SU-DHL-6 (cell line): ENCODE data around the gene C1QL3.

Experiments used
- H2AFZ ChIP-seq: fragments of 200-600 bp; sonication (generic); 2 replicates; pipeline ENCODE4 v1.6.1; 2014; ENCODE audit warnings: low read depth, mild to moderate bottlenecking, moderate library complexity, mixed read lengths, antibody characterized with exemption, low read length; ENCODE audit not compliant: severe bottlenecking
- H3F3A ChIP-seq: fragments of 200-600 bp; shearing (Covaris generic); 2 replicates; pipeline ENCODE4 v1.6.0; 2016; ENCODE audit warnings: antibody characterized with exemption, mild to moderate bottlenecking; ENCODE audit not compliant: insufficient read depth
- H3K27ac ChIP-seq: fragments of 200-600 bp; sonication (generic); 2 replicates; pipeline ENCODE4 v1.5.1; 2016; ENCODE audit warnings: low read depth, mild to moderate bottlenecking, low read length, moderate library complexity, mixed read lengths
- H3K27me3 ChIP-seq: fragments of 200-600 bp; sonication (generic), shearing (Covaris generic); 2 replicates; pipeline ENCODE4 v1.6.0; 2014; ENCODE audit warnings: mild to moderate bottlenecking, low read length
- H3K36me3 ChIP-seq: fragments of 200-600 bp; sonication (generic); 2 replicates; pipeline ENCODE4 v1.6.1; 2014; ENCODE audit warnings: mild to moderate bottlenecking, low read length, mixed read lengths
- H3K4me2 ChIP-seq: fragments of 300-600, 200-600 bp; shearing (Covaris generic), sonication (generic); 2 replicates; pipeline ENCODE4 v1.6.0; 2014; ENCODE audit warnings: low read length, low read depth, mild to moderate bottlenecking; ENCODE audit not compliant: poor library complexity, severe bottlenecking
- H3K4me3 ChIP-seq: fragments of 200-600 bp; sonication (generic); 2 replicates; pipeline ENCODE4 v1.5.1; 2014; ENCODE audit warnings: antibody characterized with exemption, low read length, mild to moderate bottlenecking, mixed read lengths; ENCODE audit not compliant: insufficient read depth, poor library complexity, severe bottlenecking
- H3K79me2 ChIP-seq: fragments of 200-600 bp; sonication (generic); 2 replicates; pipeline ENCODE4 v1.6.1; 2014; ENCODE audit warnings: mild to moderate bottlenecking, low read length, moderate library complexity; ENCODE audit not compliant: insufficient read depth
- H3K9ac ChIP-seq: fragments of 200-600 bp; sonication (generic); 2 replicates; pipeline ENCODE4 v1.7.0; 2014; ENCODE audit warnings: mild to moderate bottlenecking, low read length
- H3K9me2 ChIP-seq: fragments of 200-600 bp; sonication (generic); replicated peaks from 2 replicates; pipeline ENCODE4 v1.6.1; 2014; ENCODE audit warnings: low read length; ENCODE audit not compliant: insufficient read depth
- H3K9me3 ChIP-seq: fragments of 200-600 bp; sonication (generic); 2 replicates; pipeline ENCODE4 v1.6.1; 2014; ENCODE audit warnings: low read length, mixed read lengths; ENCODE audit not compliant: insufficient read depth
- H4K20me1 ChIP-seq: fragments of 200-600 bp; sonication (generic); 2 replicates; pipeline ENCODE4 v1.6.1; 2014; ENCODE audit warnings: low read depth, mild to moderate bottlenecking, antibody characterized with exemption, low read length, moderate library complexity, mixed read lengths
- CTCF ChIP-seq: fragments of 200-600 bp; sonication (generic); IDR thresholded peaks from one replicate; pipeline ENCODE4 v1.5.1; 2017; ENCODE audit warnings: antibody characterized with exemption, mild to moderate bottlenecking, low read length, moderate library complexity; ENCODE audit not compliant: insufficient read depth, poor library complexity, severe bottlenecking
- EZH2phosphoT487 ChIP-seq: fragments of 200-600 bp; sonication (generic), shearing (Covaris generic); conservative IDR thresholded peaks from 2 replicates; pipeline ENCODE4 v1.6.1; 2018; ENCODE audit warnings: mild to moderate bottlenecking, antibody characterized with exemption, low read length, moderate library complexity, mixed read lengths

Gene C1QL3

GRCh38 chr10:16490511-16490910, 31.2 kb downstream of the C1QL3 start:
- Histone ChIP-seq H3K9ac (no peak overlapping the region), H3K9me2 (no peaks in the 10 kb centered on the region), H4K20me1 (no peaks in the 10 kb centered on the region; the same call in 1 of the 2 replicates), H3K27me3 (no peaks in the 10 kb centered on the region), H2AFZ (no peak overlapping the region), H3K9me3 (no peaks in the 10 kb centered on the region), H3K79me2 (no peaks in the 10 kb centered on the region), H3K4me2 (no peak overlapping the region), H3K4me3 (no peak overlapping the region), H3F3A (no peaks in the 10 kb centered on the region), H3K36me3 (peaks cover 16% of the 10 kb centered on the region; the same call in 1 of the 2 replicates), H3K27ac (no peak overlapping the region)
- no peak for TF ChIP-seq CTCF

GRCh38 chr10:16483241-16483917, 38.3 kb downstream of the C1QL3 start:
- Histone ChIP-seq H3K4me3 (no peak overlapping the region), H4K20me1 (no peaks in the 10 kb centered on the region), H3K36me3 (peaks cover 16% of the 10 kb centered on the region; the same call in 1 of the 2 replicates), H3K79me2 (no peaks in the 10 kb centered on the region), H3K9ac (no peak overlapping the region), H3K27me3 (no peaks in the 10 kb centered on the region), H3K27ac (no peak overlapping the region), H3F3A (no peaks in the 10 kb centered on the region), H3K9me3 (no peaks in the 10 kb centered on the region), H3K4me2 (no peak overlapping the region), H3K9me2 (no peaks in the 10 kb centered on the region), H2AFZ (no peak overlapping the region)
- no peak for TF ChIP-seq EZH2phosphoT487
- TF ChIP-seq CTCF = no peak

- no peaks in the 10 kb centered on the region for H3K9me3 ChIP-seq
- TF ChIP-seq CTCF (no peak), EZH2phosphoT487 (no peak)
- H3K27me3 ChIP-seq = no peaks in the 10 kb centered on the region
- no peak overlapping the region for H2AFZ ChIP-seq
- no peaks in the 10 kb centered on the region for H3K79me2 ChIP-seq
- H3K9ac ChIP-seq = no peak overlapping the region
- H3K9me2 ChIP-seq = no peaks in the 10 kb centered on the region
- H3K36me3 ChIP-seq = no peaks in the 10 kb centered on the region
- H4K20me1 ChIP-seq = no peaks in the 10 kb centered on the region
- no peaks in the 10 kb centered on the region for H3F3A ChIP-seq
- H3K27ac ChIP-seq = no peak overlapping the region
- no peak overlapping the region for H3K4me3 ChIP-seq
- no peak overlapping the region for H3K4me2 ChIP-seq
These were observed 40.5 kb downstream of the C1QL3 start for GRCh38 chr10:16481052-16481728.
